Endodermal cell (in vitro differentiated cells): ENCODE results near the gene CPNE5. TPM values are rescaled to one million over a fixed set of nuclear protein-coding genes. Genes with fewer than 3 reads are reported as not detected.

Experiments
- DNase-seq: peaks from one replicate; pipeline ENCODE4 v3.0.0-alpha.2; 2017
- H3K27ac ChIP-seq: 2 replicates; pipeline ENCODE4 v1.5.1; 2013; ENCODE audit warnings: mild to moderate bottlenecking, low read depth, low read length, moderate library complexity
- H3K27me3 ChIP-seq: 2 replicates; pipeline ENCODE4 v1.6.1; 2013; ENCODE audit warnings: mild to moderate bottlenecking, low read length, moderate library complexity; ENCODE audit not compliant: insufficient read depth, control insufficient read depth, poor library complexity, severe bottlenecking
- H3K36me3 ChIP-seq: 2 replicates; pipeline ENCODE4 v1.7.0; 2013; ENCODE audit warnings: mild to moderate bottlenecking, low read length, moderate library complexity; ENCODE audit not compliant: control insufficient read depth, insufficient read depth
- H3K4me1 ChIP-seq: one replicate; pipeline ENCODE4 v1.7.0; 2013; ENCODE audit warnings: low read length; ENCODE audit not compliant: control insufficient read depth, insufficient read depth
- H3K4me3 ChIP-seq: 2 replicates; pipeline ENCODE4 v1.5.1; 2013; ENCODE audit warnings: mild to moderate bottlenecking, low read length, moderate library complexity
- H3K9ac ChIP-seq: 2 replicates; pipeline ENCODE4 v1.6.1; 2013; ENCODE audit warnings: mild to moderate bottlenecking, low read length, moderate library complexity; ENCODE audit not compliant: poor library complexity, severe bottlenecking; ENCODE audit errors: extremely low read depth
- H3K9me3 ChIP-seq: 2 replicates; pipeline ENCODE4 v1.6.1; 2013; ENCODE audit warnings: mild to moderate bottlenecking, low read length, moderate library complexity; ENCODE audit not compliant: control insufficient read depth
- H3K27ac Mint-ChIP-seq: 2 replicates; pipeline ENCODE4 v1.8.0; 2020; ENCODE audit warnings: mixed read lengths
- H3K27me3 Mint-ChIP-seq: 2 replicates; pipeline ENCODE4 v1.8.0; 2021; ENCODE audit warnings: mild to moderate bottlenecking, mixed read lengths; ENCODE audit not compliant: insufficient read depth
- H3K36me3 Mint-ChIP-seq: 2 replicates; pipeline ENCODE4 v1.8.0; 2020; ENCODE audit warnings: low read depth, mixed read lengths
- H3K4me1 Mint-ChIP-seq: 2 replicates; pipeline ENCODE4 v1.8.0; 2020; ENCODE audit warnings: mixed read lengths
- H3K4me3 Mint-ChIP-seq: 2 replicates; pipeline ENCODE4 v1.8.0; 2020; ENCODE audit warnings: mild to moderate bottlenecking, moderate library complexity, mixed read lengths
- H3K9me3 Mint-ChIP-seq: 2 replicates; pipeline ENCODE4 v1.8.0; 2020; ENCODE audit warnings: mild to moderate bottlenecking, mixed read lengths
- CTCF ChIP-seq: fragments of 200-600 bp; sonication (generic); conservative IDR thresholded peaks from 2 replicates; pipeline ENCODE4 v1.5.0; 2021; ENCODE audit warnings: antibody characterized with exemption, mild to moderate bottlenecking
- WGBS, 2 experiments: methylation state at CpG; one replicate each; pipeline versions ENCODE4 v1.1.5 to v1.1.7; 2013; ENCODE audit warnings: missing lambda C conversion rate in 2 of 2, mixed read lengths in 1 of 2; ENCODE audit not compliant: insufficient coverage in 1 of 2, insufficient read length in 1 of 2; 5-methylcytosine and 5-hydroxymethylcytosine counted together
- total RNA-seq, 2 donors: library from RNA; stranded (reverse); fragmentation: NEBNext Ultra II Directional in 1 of 2; extraction: Animal tissue kit (Norgen Biotek cat#: 25700) in 1 of 2; gene quantifications; 2 replicates in 1 of 2; 3 replicates in 1 of 2; pipeline ENCODE4 v1.2.1, GENCODE V29; 2021

Gene CPNE5
- total RNA-seq, 2 donors from 2014 or later = 0.26 to 0.42 TPM

GRCh38 chr6:36844232-36845170 lies 5.3 kb upstream of the CPNE5 start:
- Histone ChIP-seq H3K27me3 (peaks cover 35% of the 10 kb centered on the region), H3K27ac (no peak overlapping the region), H3K36me3 (no peaks in the 10 kb centered on the region), H3K4me3 (no peak overlapping the region), H3K9me3 (no peaks in the 10 kb centered on the region), H3K4me1 (peaks cover 12% of the 10 kb centered on the region), H3K9ac (no peak overlapping the region)
- Mint-ChIP-seq H3K4me3 (no peak overlapping the region), H3K9me3 (no peaks in the 10 kb centered on the region), H3K36me3 (no peaks in the 10 kb centered on the region), H3K27ac (no peak overlapping the region), H3K27me3 (peaks cover 76% of the 10 kb centered on the region), H3K4me1 (peaks cover 26% of the 10 kb centered on the region)
- TF ChIP-seq CTCF = no peak
- 78 to 92% methylated on average over 12 to 19 of the region's 19 CpGs for WGBS, 2 experiments
- no peak for DNase-seq

- 89 to 93% methylated on average over 4 of the region's 4 CpGs for WGBS, 2 experiments
- H3K9me3 ChIP-seq = no peaks in the 10 kb centered on the region
- Mint-ChIP-seq H3K36me3 (no peaks in the 10 kb centered on the region), H3K4me3 (no peak overlapping the region), H3K4me1 (peaks cover 13% of the 10 kb centered on the region), H3K27me3 (peaks cover 80% of the 10 kb centered on the region), H3K27ac (no peak overlapping the region), H3K9me3 (no peaks in the 10 kb centered on the region)
- TF ChIP-seq CTCF = no peak
- no peak for DNase-seq
- H3K36me3 ChIP-seq = no peaks in the 10 kb centered on the region
- peaks cover 47% of the 10 kb centered on the region for H3K27me3 ChIP-seq
- no peak overlapping the region for H3K27ac ChIP-seq
- H3K9ac ChIP-seq = no peak overlapping the region
- peaks cover 5% of the 10 kb centered on the region for H3K4me1 ChIP-seq
- H3K4me3 ChIP-seq = no peak overlapping the region
Measured at GRCh38 chr6:36843170-36843569, 3.9 kb upstream of the CPNE5 start.

- no peak for DNase-seq
- Histone ChIP-seq H3K9me3 (no peaks in the 10 kb centered on the region), H3K9ac (no peak overlapping the region), H3K27ac (no peak overlapping the region), H3K36me3 (no peaks in the 10 kb centered on the region), H3K27me3 (peaks cover 61% of the 10 kb centered on the region), H3K4me1 (peaks cover 3% of the 10 kb centered on the region), H3K4me3 (no peak overlapping the region)
- Mint-ChIP-seq H3K4me3 (no peak overlapping the region), H3K36me3 (no peaks in the 10 kb centered on the region), H3K27me3 (peaks cover 85% of the 10 kb centered on the region), H3K27ac (no peak overlapping the region), H3K9me3 (no peaks in the 10 kb centered on the region), H3K4me1 (peaks cover 10% of the 10 kb centered on the region)
- TF ChIP-seq CTCF = no peak
- 93% methylated on average over 2 of the region's 2 CpGs; no CpG with 5 or more reads in 1 of the 2 experiments for WGBS, 2 experiments
Measured at GRCh38 chr6:36841756-36842155, 2.5 kb upstream of the CPNE5 start.
